Bone marrow (tissue), 2 donors: ENCODE results near the gene STING1.
"Not testable (repeated sequence)": the region's sequence is repeated elsewhere in the genome, so short reads cannot be mapped to it uniquely, and the experiment has no call there.

ENCODE experiments used
- DNase-seq, 2 donors: peaks; one replicate each; lab custom pipeline; 2025; lab: John Stamatoyannopoulos, UW

STING1 gene

GRCh38 chr5:139440416-139440815, 42.1 kb downstream of the STING1 start:
- DNase-seq: not testable (repeated sequence)

GRCh38 chr5:139439013-139439903, 43.3 kb downstream of the STING1 start, which contains the start of gene DNAJC18:
Gene DNAJC18, minus strand, starts transcription at chr5:139439525. Its CDS starts 80 bp downstream, at chr5:139439445.
- DNase-seq: peak; percentile 61

- no peak for DNase-seq
These were observed 43.9 kb downstream of the STING1 start for GRCh38 chr5:139438707-139439012.

- DNase-seq: no peak
These were observed 46.9 kb downstream of the STING1 start for GRCh38 chr5:139435676-139436075.

DNA sequence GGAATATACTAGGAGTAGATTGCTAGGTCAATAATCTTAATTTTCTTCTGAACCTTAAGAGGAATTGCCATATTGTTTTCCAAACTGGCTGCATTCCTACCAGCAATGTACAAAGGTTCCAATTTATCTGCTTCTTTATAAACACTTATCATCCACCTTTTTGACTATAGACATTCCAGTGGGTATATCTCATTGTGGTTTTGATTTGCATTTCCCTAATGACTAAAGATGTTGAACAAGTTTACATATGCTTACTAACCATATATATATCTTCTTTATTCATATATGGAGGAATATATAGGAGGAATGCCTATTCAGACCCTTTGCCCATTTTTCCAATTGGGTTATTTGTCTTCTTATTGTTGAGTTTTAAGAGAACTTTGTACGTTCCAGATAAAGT, 50.9 kb downstream of the STING1 start:
- no peak for DNase-seq

- no peak for DNase-seq
These were observed 52.5 kb downstream of the STING1 start for GRCh38 chr5:139430015-139430414.

DNA sequence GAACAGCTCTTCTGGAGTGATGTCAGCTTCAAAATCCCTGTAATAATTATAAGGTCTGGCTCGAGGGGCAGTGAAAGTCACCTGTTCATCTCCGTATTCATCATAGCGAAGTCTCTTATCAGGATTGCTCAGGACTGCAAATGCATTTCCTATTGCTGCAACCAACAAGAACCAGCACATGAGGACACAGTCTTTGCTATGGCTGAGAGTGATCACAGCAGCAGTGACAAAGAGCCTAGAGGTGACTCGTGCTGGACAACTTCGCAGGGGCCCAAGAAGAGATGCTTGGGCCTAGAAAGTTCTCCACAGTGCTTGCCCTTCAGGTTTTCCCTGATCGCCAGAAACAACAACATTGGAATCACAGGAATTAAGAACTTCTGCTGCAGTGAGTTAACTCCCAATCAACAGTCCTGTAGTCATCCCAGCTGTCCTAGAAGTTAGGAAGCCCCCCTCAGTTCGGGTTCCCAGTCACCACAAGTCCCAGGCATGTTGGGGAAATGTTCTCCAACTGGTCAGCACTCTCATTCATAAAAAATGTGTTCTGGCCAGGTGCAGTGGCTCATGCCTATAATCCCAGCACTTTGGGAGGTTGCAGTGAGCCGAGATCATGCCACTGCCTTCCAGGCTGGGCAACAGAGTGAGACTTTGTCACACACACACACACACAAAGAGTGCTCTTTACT, 56.2 kb downstream of the STING1 start:
- DNase-seq: no peak
